Measurements from ENCODE around the gene OR6J1. TPM values are rescaled to one million over a fixed set of nuclear protein-coding genes. Genes with fewer than 3 reads are reported as not detected.
A peak's percentile ranks its signal among the peaks of the same experiment; 100 is the strongest.

Gene OR6J1
- total RNA-seq, 1 donor from 2014 or later: not detected

DNA sequence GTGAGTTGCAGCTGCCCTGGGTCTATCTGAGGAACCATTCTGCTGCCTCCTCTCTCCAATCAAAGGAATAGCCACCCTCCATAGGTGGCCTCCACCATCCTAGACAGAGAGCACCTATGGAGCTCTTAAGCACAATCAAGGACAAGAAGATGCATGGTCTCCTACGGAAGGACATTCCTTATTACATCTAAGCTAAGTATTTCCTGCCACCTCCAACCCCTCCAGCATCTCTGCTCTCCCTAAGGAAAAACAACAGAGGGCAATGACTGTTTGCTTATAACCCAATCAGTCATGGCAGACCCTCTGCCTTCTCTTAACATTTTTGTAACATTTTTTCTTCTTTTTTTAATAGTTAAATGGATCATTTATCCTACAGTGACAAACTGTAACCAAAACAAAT is 14.8 kb upstream of the OR6J1 start:
- Mint-ChIP-seq H3K4me1 (ENCODE audit: low read depth) (no peaks in the 10 kb centered on the region), H3K27me3 (peaks cover 4% of the 10 kb centered on the region), H3K4me3 (ENCODE audit: low read depth) (no peak overlapping the region), H3K9me3 (ENCODE audit: low read depth) (no peaks in the 10 kb centered on the region), H3K27ac (no peak overlapping the region), H3K36me3 (ENCODE audit: insufficient read depth) (no peaks in the 10 kb centered on the region)
- TF ChIP-seq, protein P1, sequence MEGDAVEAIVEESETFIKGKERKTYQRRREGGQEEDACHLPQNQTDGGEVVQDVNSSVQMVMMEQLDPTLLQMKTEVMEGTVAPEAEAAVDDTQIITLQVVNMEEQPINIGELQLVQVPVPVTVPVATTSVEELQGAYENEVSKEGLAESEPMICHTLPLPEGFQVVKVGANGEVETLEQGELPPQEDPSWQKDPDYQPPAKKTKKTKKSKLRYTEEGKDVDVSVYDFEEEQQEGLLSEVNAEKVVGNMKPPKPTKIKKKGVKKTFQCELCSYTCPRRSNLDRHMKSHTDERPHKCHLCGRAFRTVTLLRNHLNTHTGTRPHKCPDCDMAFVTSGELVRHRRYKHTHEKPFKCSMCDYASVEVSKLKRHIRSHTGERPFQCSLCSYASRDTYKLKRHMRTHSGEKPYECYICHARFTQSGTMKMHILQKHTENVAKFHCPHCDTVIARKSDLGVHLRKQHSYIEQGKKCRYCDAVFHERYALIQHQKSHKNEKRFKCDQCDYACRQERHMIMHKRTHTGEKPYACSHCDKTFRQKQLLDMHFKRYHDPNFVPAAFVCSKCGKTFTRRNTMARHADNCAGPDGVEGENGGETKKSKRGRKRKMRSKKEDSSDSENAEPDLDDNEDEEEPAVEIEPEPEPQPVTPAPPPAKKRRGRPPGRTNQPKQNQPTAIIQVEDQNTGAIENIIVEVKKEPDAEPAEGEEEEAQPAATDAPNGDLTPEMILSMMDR (IDR thresholded peaks at IDR 0.05; ENCODE audit: unreplicated experiment): no peak
- DNase-seq (ENCODE audit: low spot score, unreplicated experiment): no peak

DNA sequence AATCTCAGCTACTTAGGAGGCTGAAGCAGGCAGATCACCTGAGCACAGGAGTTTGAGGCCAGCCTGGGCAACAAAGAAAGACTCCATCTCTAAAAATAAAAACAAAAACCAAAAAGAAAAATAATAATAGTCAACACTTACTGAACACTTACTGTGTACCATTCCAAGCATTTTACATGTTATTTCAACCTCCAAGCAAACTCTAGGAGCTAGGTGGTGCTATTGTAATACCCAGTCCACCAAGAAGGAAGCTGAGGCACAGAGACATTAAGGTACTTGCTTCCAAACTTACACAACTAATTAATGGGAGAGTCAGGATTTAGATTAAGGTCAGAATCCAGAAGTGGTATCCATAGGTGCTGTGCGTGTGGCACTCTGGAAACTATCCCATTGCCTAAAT is 13.7 kb upstream of the OR6J1 start:
- Mint-ChIP-seq H3K27me3 (peaks cover 4% of the 10 kb centered on the region), H3K9me3 (ENCODE audit: low read depth) (no peaks in the 10 kb centered on the region), H3K4me3 (ENCODE audit: low read depth) (no peak overlapping the region), H3K36me3 (ENCODE audit: insufficient read depth) (no peaks in the 10 kb centered on the region), H3K27ac (no peak overlapping the region), H3K4me1 (ENCODE audit: low read depth) (peaks cover 4% of the 10 kb centered on the region)
- TF ChIP-seq, protein P1 (IDR thresholded peaks at IDR 0.05; ENCODE audit: unreplicated experiment): peak; percentile 26
- DNase-seq (ENCODE audit: low spot score, unreplicated experiment): no peak

DNA sequence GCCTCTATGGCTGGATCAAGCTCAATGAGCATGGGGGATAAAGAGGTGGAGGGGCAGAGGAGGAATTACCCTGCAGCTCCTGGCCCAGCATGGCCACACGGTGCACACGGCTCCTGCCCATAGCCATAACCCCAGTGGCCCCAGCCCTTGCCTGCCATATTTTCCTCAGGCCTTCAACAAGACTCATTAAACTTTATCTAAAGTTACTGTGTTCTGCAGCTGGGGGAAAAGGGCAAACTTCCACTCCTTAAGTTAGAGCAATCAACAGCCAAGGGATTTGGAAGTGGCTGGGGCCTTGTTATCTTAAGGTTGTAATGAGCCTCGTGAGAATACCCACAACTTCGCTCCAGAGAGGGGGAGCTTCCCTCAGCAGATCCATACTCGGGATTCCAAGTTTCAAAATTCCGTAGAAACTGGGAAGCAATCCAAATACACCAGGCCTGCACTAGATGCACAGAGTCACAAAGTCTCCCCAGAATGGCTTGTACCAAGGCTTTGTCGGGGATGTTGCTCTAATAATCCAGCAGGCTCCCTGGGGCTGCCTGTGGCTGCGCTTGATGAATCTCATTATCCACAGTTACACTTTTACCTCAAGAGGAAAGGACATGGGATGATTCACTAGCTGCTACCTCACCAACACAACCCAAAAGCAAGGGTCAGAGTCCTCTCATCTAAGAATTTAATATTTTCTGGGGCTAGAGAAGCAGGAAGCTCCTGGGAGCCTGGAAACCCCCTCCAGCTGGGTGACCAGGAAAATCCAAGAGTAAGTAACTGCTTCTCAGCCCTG is 13.0 kb upstream of the OR6J1 start:
- Mint-ChIP-seq H3K27ac (no peak overlapping the region), H3K27me3 (peaks cover 4% of the 10 kb centered on the region), H3K4me3 (ENCODE audit: low read depth) (no peak overlapping the region), H3K4me1 (ENCODE audit: low read depth) (peaks cover 4% of the 10 kb centered on the region), H3K9me3 (ENCODE audit: low read depth) (no peaks in the 10 kb centered on the region), H3K36me3 (ENCODE audit: insufficient read depth) (no peaks in the 10 kb centered on the region)
- no peak for DNase-seq (ENCODE audit: low spot score, unreplicated experiment)
- TF ChIP-seq, protein P1 (IDR thresholded peaks at IDR 0.05; ENCODE audit: unreplicated experiment): no peak

DNA sequence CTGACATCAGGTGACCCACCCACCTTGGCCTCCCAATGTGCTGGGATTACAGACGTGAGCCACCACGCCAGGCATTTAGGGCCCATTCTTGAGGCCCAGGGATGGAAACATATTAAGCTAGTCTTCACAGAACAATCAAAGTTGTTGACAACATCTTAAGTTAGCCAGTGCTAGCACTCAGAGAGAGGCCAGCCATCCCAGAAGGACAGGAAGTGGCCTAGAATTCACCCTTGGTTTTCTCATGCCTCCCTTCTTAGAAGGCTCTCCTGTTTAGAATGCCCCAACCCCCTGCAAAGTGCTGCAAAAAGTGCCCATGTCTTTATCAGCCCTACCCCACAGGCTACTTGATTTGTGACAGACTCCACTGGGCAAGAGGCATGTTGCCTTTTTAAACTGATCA is 12.1 kb upstream of the OR6J1 start:
- no peaks in the 10 kb centered on the region for H3K9me3 Mint-ChIP-seq (ENCODE audit: low read depth)
- TF ChIP-seq, protein P1 (IDR thresholded peaks at IDR 0.05; ENCODE audit: unreplicated experiment): no peak
- H3K4me1 Mint-ChIP-seq (ENCODE audit: low read depth): peaks cover 4% of the 10 kb centered on the region
- H3K27ac Mint-ChIP-seq: no peak overlapping the region
- H3K4me3 Mint-ChIP-seq (ENCODE audit: low read depth): no peak overlapping the region
- H3K36me3 Mint-ChIP-seq (ENCODE audit: insufficient read depth): no peaks in the 10 kb centered on the region
- peaks cover 4% of the 10 kb centered on the region for H3K27me3 Mint-ChIP-seq
- DNase-seq (ENCODE audit: low spot score, unreplicated experiment): no peak

DNA sequence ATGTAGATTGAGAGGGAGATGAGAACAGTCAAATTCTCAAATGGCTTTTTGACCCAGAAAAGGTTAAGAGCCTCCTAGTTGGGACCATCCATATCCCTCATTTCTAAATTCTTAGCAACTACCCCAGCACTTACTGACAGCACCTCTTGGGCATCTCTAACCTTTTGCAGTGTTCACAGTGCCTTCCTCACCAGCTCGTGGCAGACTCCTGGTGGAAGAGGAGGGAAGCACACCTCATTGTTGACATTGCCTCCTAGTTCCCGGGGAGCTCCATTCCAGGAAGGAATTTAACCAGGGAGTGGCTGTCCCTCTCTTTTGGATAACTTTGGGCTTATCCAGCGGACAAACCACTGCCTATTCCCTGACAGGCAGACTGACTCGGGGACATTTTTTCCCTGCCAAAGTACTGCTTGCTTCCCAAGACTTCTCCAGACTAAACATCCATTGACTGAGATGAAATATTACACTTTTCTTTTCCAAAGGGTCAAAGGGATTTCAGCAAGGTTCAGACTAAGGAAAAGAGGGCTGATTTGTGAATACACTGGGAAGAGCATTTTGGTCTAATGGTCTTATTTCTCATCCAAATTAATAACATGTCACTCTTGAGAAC is 9.0 kb upstream of the OR6J1 start:
- peaks cover 4% of the 10 kb centered on the region for H3K27me3 Mint-ChIP-seq
- H3K4me3 Mint-ChIP-seq (ENCODE audit: low read depth): no peak overlapping the region
- no peaks in the 10 kb centered on the region for H3K9me3 Mint-ChIP-seq (ENCODE audit: low read depth)
- peaks cover 4% of the 10 kb centered on the region for H3K4me1 Mint-ChIP-seq (ENCODE audit: low read depth)
- H3K27ac Mint-ChIP-seq: peak overlapping the region; percentile 11
- DNase-seq (ENCODE audit: low spot score, unreplicated experiment): peak; percentile 51
- TF ChIP-seq, protein P1 (IDR thresholded peaks at IDR 0.05; ENCODE audit: unreplicated experiment): peak; percentile 75
- H3K36me3 Mint-ChIP-seq (ENCODE audit: insufficient read depth): no peaks in the 10 kb centered on the region

Measured in progenitor cell of endocrine pancreas (in vitro differentiated cells).